GM10847 (cell line): ENCODE data around the gene TIMM22.

Source experiments
- POLR2A ChIP-seq: IDR thresholded peaks from 2 replicates; pipeline ENCODE4 v1.6.1; 2011; ENCODE audit not compliant: insufficient read length; ENCODE audit errors: extremely low read depth

Gene TIMM22

GRCh38 chr17:986322-986929, 10.5 kb upstream of the TIMM22 start:
- TF ChIP-seq POLR2A: no peak

GRCh38 chr17:987931-988330, 9.0 kb upstream of the TIMM22 start:
- no peak for TF ChIP-seq POLR2A

GRCh38 chr17:988561-988960, 8.4 kb upstream of the TIMM22 start:
- no peak for TF ChIP-seq POLR2A

- no peak for TF ChIP-seq POLR2A
Measured at GRCh38 chr17:992933-993332, 4.0 kb upstream of the TIMM22 start.

GRCh38 chr17:998111-998510, 1.2 kb downstream of the TIMM22 start:
- TF ChIP-seq POLR2A: no peak

GRCh38 chr17:1000597-1001461, 3.9 kb downstream of the TIMM22 start:
- TF ChIP-seq POLR2A: no peak

GRCh38 chr17:1001640-1002411, 4.9 kb downstream of the TIMM22 start:
- no peak for TF ChIP-seq POLR2A

GRCh38 chr17:1002412-1002753, 5.5 kb downstream of the TIMM22 start:
- no peak for TF ChIP-seq POLR2A

- TF ChIP-seq POLR2A: no peak
Measured at GRCh38 chr17:1002771-1003555, 6.0 kb downstream of the TIMM22 start.

GRCh38 chr17:1003633-1003971, 6.7 kb downstream of the TIMM22 start:
- no peak for TF ChIP-seq POLR2A

GRCh38 chr17:1003972-1004768, 7.2 kb downstream of the TIMM22 start:
- no peak for TF ChIP-seq POLR2A

- TF ChIP-seq POLR2A: no peak
Measured at GRCh38 chr17:1004769-1005295, 7.9 kb downstream of the TIMM22 start.

- no peak for TF ChIP-seq POLR2A
Measured at GRCh38 chr17:1005361-1005946, 8.5 kb downstream of the TIMM22 start.

GRCh38 chr17:1006054-1006453, 9.1 kb downstream of the TIMM22 start:
- no peak for TF ChIP-seq POLR2A
